Measurements from ENCODE around the gene WDR87.
"Not testable (repeated sequence)": the region's sequence is repeated elsewhere in the genome, so short reads cannot be mapped to it uniquely, and the experiment has no call there.

Gene WDR87

GRCh38 chr19:37867831-37868230 lies 38.6 kb downstream of the WDR87 start:
- TF ChIP-seq ZNF558 (tag by site-specific recombination; IDR thresholded peaks at IDR 0.05) (no peak), ZNF624 (tag by site-specific recombination; IDR thresholded peaks at IDR 0.05) (no peak), ZNF707 (tag by site-specific recombination; IDR thresholded peaks at IDR 0.05) (no peak), SP2 (tag by site-specific recombination; IDR thresholded peaks at IDR 0.05) (no peak), ZNF76 (tag by site-specific recombination; IDR thresholded peaks at IDR 0.05; ENCODE audit: borderline replicate concordance, low read depth) (no peak), ZNF830 (tag by site-specific recombination; IDR thresholded peaks at IDR 0.05; ENCODE audit: low read depth) (no peak), REST (tag by site-specific recombination; IDR thresholded peaks at IDR 0.05) (no peak), ZSCAN23 (tag by site-specific recombination; IDR thresholded peaks at IDR 0.05) (no peak), PRDM4 (tag by site-specific recombination; IDR thresholded peaks at IDR 0.05) (no peak), ZNF560 (tag by site-specific recombination; IDR thresholded peaks at IDR 0.05; ENCODE audit: borderline replicate concordance) (no peak)
- H3K36me3 ChIP-seq (ENCODE audit: control insufficient read depth in 2 of 2, insufficient read depth in 1 of 2, low read length in 2 of 2), result no peaks in the 10 kb centered on the region; a peak in 1 of 3 replicates
- peaks cover 18% of the 10 kb centered on the region for H3K9me3 ChIP-seq (ENCODE audit: control insufficient read depth, insufficient read depth, low read depth, low read length)
- no peak overlapping the region for H3K27ac ChIP-seq (ENCODE audit: extremely low read depth, low read depth, low read length)
- no peaks in the 10 kb centered on the region for H3K4me1 ChIP-seq (ENCODE audit: control insufficient read depth, insufficient read depth, low read length)
- ChIA-PET POLR2A (no interaction called here), CTCF (interaction anchor here (0.9 kb wide), 1 partner anchor 35 kb away, joined by 3 read pairs; no protein-coding TSS in a partner anchor)
- H3K4me3 ChIP-seq (ENCODE audit: low read depth, low read length), result no peak overlapping the region

GRCh38 chr19:37865930-37866329 lies 40.5 kb downstream of the WDR87 start:
- CTCF ChIA-PET; H3K4me3 ChIP-seq (ENCODE audit: low read depth, low read length); H3K36me3 ChIP-seq (ENCODE audit: control insufficient read depth in 2 of 2, insufficient read depth in 1 of 2, low read length in 2 of 2); H3K27ac ChIP-seq (ENCODE audit: extremely low read depth, low read depth, low read length); POLR2A ChIA-PET; H3K4me1 ChIP-seq (ENCODE audit: control insufficient read depth, insufficient read depth, low read length): not testable (repeated sequence)
- H3K9me3 ChIP-seq (ENCODE audit: control insufficient read depth, insufficient read depth, low read depth, low read length), result peaks cover 18% of the 10 kb centered on the region

GRCh38 chr19:37864501-37864900 lies 41.9 kb downstream of the WDR87 start:
- Histone ChIP-seq H3K27ac (ENCODE audit: extremely low read depth, low read depth, low read length) (no peak overlapping the region), H3K9me3 (ENCODE audit: control insufficient read depth, insufficient read depth, low read depth, low read length) (peaks cover 13% of the 10 kb centered on the region), H3K4me1 (ENCODE audit: control insufficient read depth, insufficient read depth, low read length) (no peaks in the 10 kb centered on the region), H3K4me3 (ENCODE audit: low read depth, low read length) (no peak overlapping the region), H3K36me3 (ENCODE audit: control insufficient read depth in 2 of 2, insufficient read depth in 1 of 2, low read length in 2 of 2) (no peaks in the 10 kb centered on the region; a peak in 1 of 3 replicates)
- ChIA-PET POLR2A (no interaction called here), CTCF (interaction anchor here (0.9 kb wide), 1 partner anchor 37 kb away, joined by 5 read pairs; no protein-coding TSS in a partner anchor)
- TF ChIP-seq ZNF184 (tag by site-specific recombination; IDR thresholded peaks at IDR 0.05) (no peak), ZFP41 (tag by site-specific recombination; IDR thresholded peaks at IDR 0.05; ENCODE audit: borderline replicate concordance) (no peak), ZNF473 (tag by site-specific recombination; IDR thresholded peaks at IDR 0.05) (no peak), SETDB1 (IDR thresholded peaks at IDR 0.05; ENCODE audit: insufficient read length, low read length) (no peak), ZNF544 (tag by site-specific recombination; IDR thresholded peaks at IDR 0.05) (no peak), ZNF76 (tag by site-specific recombination; IDR thresholded peaks at IDR 0.05; ENCODE audit: borderline replicate concordance, low read depth) (no peak), KLF16 (tag by site-specific recombination; IDR thresholded peaks at IDR 0.05) (no peak)
